GM12872 (cell line): Measurements from ENCODE around the gene ANKRD20A1.
"Not testable (repeated sequence)": the region's sequence is repeated elsewhere in the genome, so short reads cannot be mapped to it uniquely, and the experiment has no call there.

ENCODE experiments used
- CTCF ChIP-seq: IDR thresholded peaks from 3 replicates; pipeline ENCODE4 v1.5.1; 2011; ENCODE audit warnings: low read depth, mild to moderate bottlenecking, low read length, moderate library complexity; ENCODE audit not compliant: insufficient read depth

Gene ANKRD20A1

GRCh38 chr9:67858871-67859270, at the start of gene ANKRD20A1:
ANKRD20A1 (plus strand) TSS chr9:67858931; CDS start chr9:67859427, 496 bp downstream.
- not testable (repeated sequence) for TF ChIP-seq CTCF
